Loucy (cell line): ENCODE measurements around the gene PTPRN2.

Experiments used
- H2AFZ ChIP-seq: fragments of 200-600 bp; sonication (generic); 2 replicates; pipeline ENCODE4 v1.6.0; 2016; ENCODE audit warnings: antibody characterized with exemption, mild to moderate bottlenecking, low read length, moderate library complexity
- H3F3A ChIP-seq: fragments of 200-600 bp; 2 replicates; pipeline ENCODE4 v1.6.0; 2016; ENCODE audit warnings: antibody characterized with exemption, low read depth, mild to moderate bottlenecking
- H3K27me3 ChIP-seq: fragments of 200-600 bp; sonication (generic); 2 replicates; pipeline ENCODE4 v1.6.1; 2014; ENCODE audit warnings: low read length, mild to moderate bottlenecking; ENCODE audit not compliant: insufficient read depth, poor library complexity, severe bottlenecking
- H3K36me3 ChIP-seq: fragments of 200-600 bp; sonication (generic); 2 replicates; pipeline ENCODE4 v1.6.1; 2016; ENCODE audit warnings: low read length; ENCODE audit not compliant: insufficient read depth
- H3K4me1 ChIP-seq: fragments of 200-600 bp; sonication (generic); 2 replicates; pipeline ENCODE4 v1.5.1; 2014; ENCODE audit warnings: low read length, mild to moderate bottlenecking; ENCODE audit not compliant: insufficient read depth, poor library complexity, severe bottlenecking
- H3K4me2 ChIP-seq: fragments of 200-600 bp; sonication (generic); 2 replicates; pipeline ENCODE4 v1.6.0; 2014; ENCODE audit warnings: antibody characterized with exemption, low read length, low read depth, mild to moderate bottlenecking; ENCODE audit not compliant: poor library complexity, severe bottlenecking
- H3K4me3 ChIP-seq: fragments of 200-600 bp; sonication (generic); 2 replicates; pipeline ENCODE4 v1.5.1; 2014; ENCODE audit warnings: low read length, mild to moderate bottlenecking, mixed read lengths; ENCODE audit not compliant: poor library complexity, severe bottlenecking
- H3K79me2 ChIP-seq: fragments of 200-600 bp; sonication (generic); 2 replicates; pipeline ENCODE4 v1.6.1; 2014; ENCODE audit warnings: low read length; ENCODE audit not compliant: insufficient read depth
- H3K9ac ChIP-seq: fragments of 200-600 bp; sonication (generic); 2 replicates; pipeline ENCODE4 v1.6.0; 2014; ENCODE audit warnings: mild to moderate bottlenecking, low read depth, low read length, moderate library complexity; ENCODE audit not compliant: poor library complexity, severe bottlenecking
- H3K9me2 ChIP-seq: fragments of 200-600 bp; sonication (generic); replicated peaks from 2 replicates; pipeline ENCODE4 v1.6.1; 2016; ENCODE audit warnings: low read depth, low read length, mixed read lengths
- H3K9me3 ChIP-seq: fragments of 200-600 bp; sonication (generic); 2 replicates; pipeline ENCODE4 v1.6.1; 2014; ENCODE audit warnings: mild to moderate bottlenecking, antibody characterized with exemption, low read length, low read depth; ENCODE audit not compliant: insufficient read depth
- H4K20me1 ChIP-seq: fragments of 200-600 bp; sonication (generic); 2 replicates; pipeline ENCODE4 v1.6.0; 2014; ENCODE audit warnings: antibody characterized with exemption, low read length, mild to moderate bottlenecking; ENCODE audit not compliant: insufficient read depth, poor library complexity, severe bottlenecking
- CTCF ChIP-seq: fragments of 200-600 bp; sonication (generic); conservative IDR thresholded peaks from 2 replicates; pipeline ENCODE4 v1.5.1; 2014; ENCODE audit warnings: mild to moderate bottlenecking, antibody characterized with exemption, low read length
- EZH2phosphoT487 ChIP-seq: fragments of 200-600 bp; IDR thresholded peaks from 2 replicates; pipeline ENCODE4 v1.6.1; 2018; ENCODE audit warnings: antibody characterized with exemption, mild to moderate bottlenecking, moderate library complexity, borderline replicate concordance

The PTPRN2 gene

GRCh38 chr7:158262284-158263109, 325.1 kb downstream of the PTPRN2 start:
- H3K36me3 ChIP-seq = no peaks in the 10 kb centered on the region

GRCh38 chr7:158261362-158262235, 326.0 kb downstream of the PTPRN2 start:
- no peak for TF ChIP-seq EZH2phosphoT487
- no peak for TF ChIP-seq CTCF
- Histone ChIP-seq H3K4me3 (no peak overlapping the region), H3K27me3 (no peaks in the 10 kb centered on the region), H3K9ac (no peak overlapping the region), H3K36me3 (no peaks in the 10 kb centered on the region), H3K9me2 (no peaks in the 10 kb centered on the region), H3K9me3 (peaks cover 38% of the 10 kb centered on the region; the same call in 1 of the 2 replicates), H3F3A (no peaks in the 10 kb centered on the region), H3K4me2 (no peak overlapping the region), H3K79me2 (no peaks in the 10 kb centered on the region), H4K20me1 (no peaks in the 10 kb centered on the region), H3K4me1 (no peaks in the 10 kb centered on the region), H2AFZ (no peak overlapping the region)

More at GRCh38 chr7:158262284-158263109, 325.1 kb downstream of the PTPRN2 start:
- no peak overlapping the region for H2AFZ ChIP-seq
- no peaks in the 10 kb centered on the region for H3F3A ChIP-seq
- no peaks in the 10 kb centered on the region for H4K20me1 ChIP-seq
- H3K9me3 ChIP-seq = peaks cover 38% of the 10 kb centered on the region; the same call in 1 of the 2 replicates
- H3K9ac ChIP-seq = no peak overlapping the region
- no peak overlapping the region for H3K4me2 ChIP-seq
- TF ChIP-seq CTCF = no peak
- no peak for TF ChIP-seq EZH2phosphoT487
- H3K4me1 ChIP-seq = no peaks in the 10 kb centered on the region
- H3K79me2 ChIP-seq = no peaks in the 10 kb centered on the region
- H3K27me3 ChIP-seq = no peaks in the 10 kb centered on the region
- no peak overlapping the region for H3K4me3 ChIP-seq
- H3K9me2 ChIP-seq = no peaks in the 10 kb centered on the region

- H3K36me3 ChIP-seq = no peaks in the 10 kb centered on the region
- TF ChIP-seq CTCF (no peak), EZH2phosphoT487 (no peak)
Observed at GRCh38 chr7:158260567-158261361, 326.9 kb downstream of the PTPRN2 start.

More at GRCh38 chr7:158260567-158261361, 326.9 kb downstream of the PTPRN2 start:
- H4K20me1 ChIP-seq = no peaks in the 10 kb centered on the region
- H3K79me2 ChIP-seq = no peaks in the 10 kb centered on the region
- H3K4me2 ChIP-seq = no peak overlapping the region
- no peaks in the 10 kb centered on the region for H3K27me3 ChIP-seq
- H3K4me3 ChIP-seq = no peak overlapping the region
- peaks cover 37% of the 10 kb centered on the region; the same call in 1 of the 2 replicates for H3K9me3 ChIP-seq
- H3K9ac ChIP-seq = no peak overlapping the region
- no peaks in the 10 kb centered on the region for H3K4me1 ChIP-seq
- H3F3A ChIP-seq = no peaks in the 10 kb centered on the region
- H2AFZ ChIP-seq = no peak overlapping the region
- no peaks in the 10 kb centered on the region for H3K9me2 ChIP-seq
